ENCODE results near the gene MASP2. TPM values are rescaled to one million over a fixed set of nuclear protein-coding genes. Genes with fewer than 3 reads are reported as not detected.

MASP2 gene
- total RNA-seq, 1 experiment from 2014 or later: 0.51 TPM

DNA sequence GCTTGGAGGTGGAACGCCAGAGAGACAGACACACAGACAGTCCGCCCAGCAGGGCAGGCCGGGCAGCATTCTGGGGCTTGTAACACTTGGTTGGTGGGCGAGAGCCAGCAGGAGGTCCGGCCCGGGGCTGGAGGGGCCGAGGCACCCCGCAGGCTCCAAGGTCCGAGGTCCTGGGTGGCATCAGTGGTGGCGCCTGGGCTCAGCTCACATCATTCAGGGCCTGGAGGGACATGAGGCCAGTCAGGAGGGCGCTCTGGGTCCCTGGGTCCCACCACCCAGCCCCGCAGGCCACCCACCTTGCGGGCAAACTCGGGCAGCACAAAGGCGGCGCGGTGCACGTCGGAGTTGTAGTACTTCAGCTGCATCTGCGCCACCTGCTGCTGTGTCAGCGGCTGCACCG lies 7.6 kb upstream of the MASP2 start:
- Mint-ChIP-seq H3K4me1 (ENCODE audit: insufficient read depth, unreplicated experiment) (no peaks in the 10 kb centered on the region), H3K36me3 (ENCODE audit: insufficient read depth, unreplicated experiment) (peaks cover 63% of the 10 kb centered on the region), H3K4me3 (ENCODE audit: unreplicated experiment) (no peak overlapping the region), H3K27me3 (ENCODE audit: insufficient read depth, unreplicated experiment) (no peaks in the 10 kb centered on the region), H3K27ac (ENCODE audit: low read depth, unreplicated experiment) (no peak overlapping the region), H3K9me3 (ENCODE audit: unreplicated experiment) (no peaks in the 10 kb centered on the region)
- CTCF ChIA-PET: interaction anchor here (0.7 to 9.9 kb wide), 2 partner anchors 17 to 75 kb away, joined by 3 to 64 read pairs; no protein-coding TSS in a partner anchor
- TF ChIP-seq, protein P1, sequence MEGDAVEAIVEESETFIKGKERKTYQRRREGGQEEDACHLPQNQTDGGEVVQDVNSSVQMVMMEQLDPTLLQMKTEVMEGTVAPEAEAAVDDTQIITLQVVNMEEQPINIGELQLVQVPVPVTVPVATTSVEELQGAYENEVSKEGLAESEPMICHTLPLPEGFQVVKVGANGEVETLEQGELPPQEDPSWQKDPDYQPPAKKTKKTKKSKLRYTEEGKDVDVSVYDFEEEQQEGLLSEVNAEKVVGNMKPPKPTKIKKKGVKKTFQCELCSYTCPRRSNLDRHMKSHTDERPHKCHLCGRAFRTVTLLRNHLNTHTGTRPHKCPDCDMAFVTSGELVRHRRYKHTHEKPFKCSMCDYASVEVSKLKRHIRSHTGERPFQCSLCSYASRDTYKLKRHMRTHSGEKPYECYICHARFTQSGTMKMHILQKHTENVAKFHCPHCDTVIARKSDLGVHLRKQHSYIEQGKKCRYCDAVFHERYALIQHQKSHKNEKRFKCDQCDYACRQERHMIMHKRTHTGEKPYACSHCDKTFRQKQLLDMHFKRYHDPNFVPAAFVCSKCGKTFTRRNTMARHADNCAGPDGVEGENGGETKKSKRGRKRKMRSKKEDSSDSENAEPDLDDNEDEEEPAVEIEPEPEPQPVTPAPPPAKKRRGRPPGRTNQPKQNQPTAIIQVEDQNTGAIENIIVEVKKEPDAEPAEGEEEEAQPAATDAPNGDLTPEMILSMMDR (IDR thresholded peaks at IDR 0.05; ENCODE audit: unreplicated experiment): no peak
- intact Hi-C loops (cut with micrococcal nuclease): no loop called here
- BruUV-seq (replicated peaks): no TSS peak
- DNase-seq (ENCODE audit: unreplicated experiment): no peak
- POLR2A ChIA-PET: no interaction called here

DNA sequence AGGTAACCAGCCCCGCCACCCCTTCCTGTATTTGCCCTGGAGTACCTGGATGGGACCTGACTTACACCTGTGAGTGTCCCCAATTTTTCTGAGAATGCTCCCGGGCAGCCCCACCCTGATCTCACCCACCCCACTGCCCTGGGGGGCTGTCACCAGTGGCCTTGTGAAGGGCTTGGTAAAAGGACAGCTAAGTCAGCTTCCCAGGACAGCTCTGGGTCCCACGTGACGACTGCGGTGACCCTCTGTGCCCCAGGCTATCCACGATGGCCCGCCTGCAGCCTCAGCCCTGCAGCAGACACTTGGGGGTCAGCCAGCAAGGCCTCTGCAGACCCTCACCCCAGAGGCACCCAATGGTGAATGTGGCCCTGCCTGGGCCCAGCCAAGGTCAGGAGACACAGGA lies 7.1 kb upstream of the MASP2 start:
- no peaks in the 10 kb centered on the region for H3K9me3 Mint-ChIP-seq (ENCODE audit: unreplicated experiment)
- no peak overlapping the region for H3K4me3 Mint-ChIP-seq (ENCODE audit: unreplicated experiment)
- ChIA-PET CTCF (interaction anchor here (0.6 to 9.9 kb wide), 3 partner anchors 16 to 597 kb away, joined by 3 to 64 read pairs (median 3); no protein-coding TSS in a partner anchor), POLR2A (interaction anchor here (0.9 kb wide), 1 partner anchor 17 kb away, joined by 4 read pairs; no protein-coding TSS in a partner anchor)
- no peaks in the 10 kb centered on the region for H3K27me3 Mint-ChIP-seq (ENCODE audit: insufficient read depth, unreplicated experiment)
- intact Hi-C loops (cut with micrococcal nuclease): no loop called here
- DNase-seq (ENCODE audit: unreplicated experiment): no peak
- H3K36me3 Mint-ChIP-seq (ENCODE audit: insufficient read depth, unreplicated experiment): peaks cover 63% of the 10 kb centered on the region
- no TSS peak for BruUV-seq (replicated peaks)
- TF ChIP-seq, protein P1 (IDR thresholded peaks at IDR 0.05; ENCODE audit: unreplicated experiment): no peak
- H3K4me1 Mint-ChIP-seq (ENCODE audit: insufficient read depth, unreplicated experiment): no peaks in the 10 kb centered on the region
- no peak overlapping the region for H3K27ac Mint-ChIP-seq (ENCODE audit: low read depth, unreplicated experiment)

DNA sequence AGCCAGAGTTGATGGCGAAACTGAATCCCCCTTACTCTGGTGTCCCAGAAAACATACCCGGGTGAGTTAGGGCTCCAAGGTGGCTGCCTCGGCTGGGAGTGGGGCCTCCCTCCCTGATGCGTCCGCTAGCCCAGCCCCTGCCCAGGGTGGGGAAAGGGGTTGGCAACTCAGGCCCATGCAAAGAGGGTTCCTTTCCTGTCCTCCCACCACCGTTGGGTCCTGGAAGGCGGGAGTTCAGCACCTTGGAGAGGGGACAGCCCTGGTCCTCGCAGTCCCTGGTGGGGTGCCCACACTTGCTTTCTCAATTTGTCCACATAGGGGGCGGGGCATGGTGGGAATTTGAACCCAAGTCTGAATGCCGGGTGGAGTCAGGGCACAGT lies 6.7 kb upstream of the MASP2 start:
- intact Hi-C loops (cut with micrococcal nuclease): no loop called here
- TF ChIP-seq, protein P1 (IDR thresholded peaks at IDR 0.05; ENCODE audit: unreplicated experiment): no peak
- Mint-ChIP-seq H3K27ac (ENCODE audit: low read depth, unreplicated experiment) (no peak overlapping the region), H3K4me1 (ENCODE audit: insufficient read depth, unreplicated experiment) (no peaks in the 10 kb centered on the region), H3K36me3 (ENCODE audit: insufficient read depth, unreplicated experiment) (peaks cover 63% of the 10 kb centered on the region), H3K27me3 (ENCODE audit: insufficient read depth, unreplicated experiment) (no peaks in the 10 kb centered on the region), H3K9me3 (ENCODE audit: unreplicated experiment) (no peaks in the 10 kb centered on the region), H3K4me3 (ENCODE audit: unreplicated experiment) (no peak overlapping the region)
- POLR2A ChIA-PET: interaction anchor here (0.7 to 0.9 kb wide), 2 partner anchors 16 to 104 kb away, joined by 4 read pairs; no protein-coding TSS in a partner anchor
- CTCF ChIA-PET: interaction anchor here (0.6 to 9.9 kb wide), 3 partner anchors 16 to 597 kb away, joined by 3 to 64 read pairs (median 3); no protein-coding TSS in a partner anchor
- BruUV-seq (replicated peaks): no TSS peak
- no peak for DNase-seq (ENCODE audit: unreplicated experiment)

DNA sequence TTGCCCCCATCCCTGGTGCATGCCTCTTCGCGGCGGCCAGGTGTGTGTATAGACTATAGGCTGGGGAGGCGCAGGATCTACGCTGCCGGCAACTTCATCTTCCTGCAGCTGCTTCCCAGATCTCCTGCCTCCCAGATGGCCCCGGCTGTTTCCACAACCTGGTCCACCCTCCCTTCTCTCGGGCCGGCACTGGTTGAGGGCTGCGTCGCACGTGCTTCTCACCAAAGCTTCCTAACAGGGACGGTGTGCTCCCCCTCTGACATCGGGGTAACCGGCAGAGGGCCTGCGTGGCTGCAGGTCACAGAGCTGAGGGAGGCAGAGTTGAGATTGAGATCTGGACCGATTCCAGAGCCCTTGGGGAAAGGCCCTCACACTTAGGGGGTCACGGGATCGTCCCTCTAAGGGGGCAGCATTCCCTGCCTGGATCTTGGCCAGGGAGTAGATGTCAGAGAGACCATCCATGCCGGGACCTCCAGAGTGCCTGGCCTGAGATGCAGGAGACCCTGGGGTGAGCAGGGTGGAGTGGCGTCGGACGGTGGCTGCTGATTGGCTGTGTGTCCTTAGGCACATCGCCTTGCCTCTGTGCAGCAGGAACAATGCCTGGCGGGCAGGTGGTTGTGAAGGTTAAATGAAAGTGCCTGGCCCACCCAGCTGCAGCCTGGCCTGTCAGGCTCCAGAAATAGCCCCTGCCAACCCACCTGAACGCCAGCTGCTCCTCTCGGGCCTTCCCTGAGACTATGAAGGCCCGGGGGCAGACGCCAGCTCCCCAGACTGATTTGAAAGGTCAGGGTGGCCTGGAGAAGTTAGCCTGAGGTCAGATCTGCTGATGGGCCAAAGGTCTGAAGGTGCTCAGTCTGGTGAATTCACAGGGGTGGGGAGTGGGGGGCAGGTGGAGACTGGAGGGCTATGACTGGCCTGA lies 6.1 kb upstream of the MASP2 start:
- H3K9me3 Mint-ChIP-seq (ENCODE audit: unreplicated experiment): no peaks in the 10 kb centered on the region
- no TSS peak for BruUV-seq (replicated peaks)
- H3K27ac Mint-ChIP-seq (ENCODE audit: low read depth, unreplicated experiment): no peak overlapping the region
- CTCF ChIA-PET: interaction anchor here (9.9 kb wide), 1 partner anchor 15 kb away, joined by 64 read pairs; no protein-coding TSS in a partner anchor
- no peaks in the 10 kb centered on the region for H3K27me3 Mint-ChIP-seq (ENCODE audit: insufficient read depth, unreplicated experiment)
- TF ChIP-seq, protein P1 (IDR thresholded peaks at IDR 0.05; ENCODE audit: unreplicated experiment): no peak
- no peak for DNase-seq (ENCODE audit: unreplicated experiment)
- no peaks in the 10 kb centered on the region for H3K4me1 Mint-ChIP-seq (ENCODE audit: insufficient read depth, unreplicated experiment)
- H3K36me3 Mint-ChIP-seq (ENCODE audit: insufficient read depth, unreplicated experiment): peaks cover 58% of the 10 kb centered on the region
- intact Hi-C loops (cut with micrococcal nuclease): no loop called here
- no peak overlapping the region for H3K4me3 Mint-ChIP-seq (ENCODE audit: unreplicated experiment)
- POLR2A ChIA-PET: interaction anchor here (0.7 to 0.9 kb wide), 2 partner anchors 16 to 105 kb away, joined by 4 read pairs; no protein-coding TSS in a partner anchor
